Memory B cell (primary cell): Measurements from ENCODE around the gene GSTM5.
"Not testable (repeated sequence)": the region's sequence is repeated elsewhere in the genome, so short reads cannot be mapped to it uniquely, and the experiment has no call there.

ENCODE experiments used
- ATAC-seq: fragments of 150-1000 bp; cut with Tn5 transposase; 2 replicates; pipeline ENCODE4 v1.10.0; 2021; ENCODE audit warnings: low read depth, mild to moderate bottlenecking, moderate library complexity
- DNase-seq, 2 donors: peaks; one replicate each; pipeline ENCODE4 v3.0.0; 2022; ENCODE audit warnings: low spot score in 2 of 2
- H3K27ac Mint-ChIP-seq: one replicate; pipeline ENCODE4 v1.8.0; 2022; ENCODE audit warnings: mild to moderate bottlenecking, moderate library complexity, mixed read lengths
- H3K27me3 Mint-ChIP-seq: one replicate; pipeline ENCODE4 v1.8.0; 2022; ENCODE audit warnings: mixed read lengths
- H3K36me3 Mint-ChIP-seq: one replicate; pipeline ENCODE4 v1.8.0; 2022; ENCODE audit warnings: mild to moderate bottlenecking, mixed read lengths
- H3K4me1 Mint-ChIP-seq: one replicate; pipeline ENCODE4 v1.8.0; 2022; ENCODE audit warnings: mixed read lengths
- H3K4me3 Mint-ChIP-seq: one replicate; pipeline ENCODE4 v1.8.0; 2022; ENCODE audit warnings: mild to moderate bottlenecking, moderate library complexity, mixed read lengths
- H3K9me3 Mint-ChIP-seq: one replicate; pipeline ENCODE4 v1.8.0; 2022; ENCODE audit warnings: mixed read lengths

GSTM5 gene

DNA sequence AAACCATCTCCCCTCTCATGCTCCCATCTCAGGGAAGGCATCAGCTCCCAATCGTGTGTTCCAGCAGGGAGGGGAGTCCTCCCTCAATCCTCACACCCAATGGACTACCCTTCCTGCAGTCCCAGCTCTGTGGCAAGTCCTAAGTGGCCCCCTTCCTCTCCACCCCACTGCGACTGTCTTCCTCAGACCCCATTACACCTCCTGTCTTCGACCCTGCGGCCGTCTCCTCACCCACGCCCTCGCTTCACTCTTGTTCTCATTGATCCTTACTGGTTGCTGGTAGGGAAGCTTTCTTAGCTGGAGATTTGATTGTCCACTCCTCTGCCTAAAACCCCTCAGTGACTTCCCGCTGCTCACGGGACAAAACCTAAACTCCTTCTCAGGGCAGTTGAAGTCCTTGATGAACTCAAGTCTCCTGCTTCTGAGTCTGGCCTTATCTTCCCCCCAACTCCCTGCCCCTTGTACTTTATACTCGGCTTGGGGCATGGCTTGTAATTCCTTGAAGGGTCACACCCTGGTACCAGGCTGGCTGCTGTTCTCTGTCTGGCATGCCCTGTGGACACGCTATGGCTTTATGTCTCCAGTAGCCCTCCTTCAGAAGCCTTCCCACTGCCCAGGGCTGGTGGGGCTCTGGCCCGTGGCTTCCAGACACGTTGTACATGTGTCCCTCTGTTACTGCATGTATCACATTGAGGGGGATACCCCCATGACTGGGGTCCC is 54.0 kb downstream of the GSTM5 start:
- Mint-ChIP-seq H3K27me3 (peaks cover 14% of the 10 kb centered on the region), H3K4me3 (no peak overlapping the region), H3K4me1 (no peaks in the 10 kb centered on the region), H3K9me3 (no peaks in the 10 kb centered on the region), H3K36me3 (no peaks in the 10 kb centered on the region), H3K27ac (no peak overlapping the region)
- no peak for DNase-seq
- no peak for ATAC-seq

DNA sequence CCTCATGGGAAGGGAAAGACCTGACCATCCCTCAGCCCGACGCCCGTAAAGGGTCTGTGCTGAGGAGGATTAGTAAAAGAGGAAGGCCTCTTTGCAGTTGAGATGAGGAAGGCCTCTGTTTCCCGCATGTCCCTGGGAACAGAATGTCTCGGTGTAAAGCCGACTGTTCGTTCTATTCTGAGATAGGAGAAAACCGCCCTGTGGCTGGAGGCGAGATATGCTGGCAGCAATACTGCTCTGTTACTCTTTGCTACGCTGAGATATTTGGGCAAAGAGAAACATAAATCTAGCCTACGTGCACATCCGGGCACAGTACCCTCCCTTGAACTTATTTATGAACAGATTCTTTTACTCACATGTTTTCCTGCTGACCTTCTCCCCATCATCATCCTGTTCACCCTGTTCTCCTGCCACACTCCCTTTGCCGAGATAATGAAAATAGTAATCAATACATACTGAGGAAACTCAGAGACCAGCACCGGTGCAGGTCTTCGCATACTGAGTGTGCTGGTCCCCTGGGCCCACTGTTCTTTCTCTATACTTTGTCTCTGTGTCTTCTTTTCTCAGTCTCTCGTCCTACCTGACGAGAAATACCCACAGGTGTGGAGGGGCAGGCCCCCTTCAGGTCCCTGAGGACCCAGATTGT is 55.1 kb downstream of the GSTM5 start:
- DNase-seq, ATAC-seq, H3K9me3 Mint-ChIP-seq, H3K4me3 Mint-ChIP-seq, H3K27ac Mint-ChIP-seq, H3K4me1 Mint-ChIP-seq, H3K36me3 Mint-ChIP-seq: not testable (repeated sequence)
- peaks cover 14% of the 10 kb centered on the region for H3K27me3 Mint-ChIP-seq
